ENCODE measurements around the gene SLC35B2. TPM values are rescaled to one million over a fixed set of nuclear protein-coding genes. Genes with fewer than 3 reads are reported as not detected.

SLC35B2 gene, protein sequence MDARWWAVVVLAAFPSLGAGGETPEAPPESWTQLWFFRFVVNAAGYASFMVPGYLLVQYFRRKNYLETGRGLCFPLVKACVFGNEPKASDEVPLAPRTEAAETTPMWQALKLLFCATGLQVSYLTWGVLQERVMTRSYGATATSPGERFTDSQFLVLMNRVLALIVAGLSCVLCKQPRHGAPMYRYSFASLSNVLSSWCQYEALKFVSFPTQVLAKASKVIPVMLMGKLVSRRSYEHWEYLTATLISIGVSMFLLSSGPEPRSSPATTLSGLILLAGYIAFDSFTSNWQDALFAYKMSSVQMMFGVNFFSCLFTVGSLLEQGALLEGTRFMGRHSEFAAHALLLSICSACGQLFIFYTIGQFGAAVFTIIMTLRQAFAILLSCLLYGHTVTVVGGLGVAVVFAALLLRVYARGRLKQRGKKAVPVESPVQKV
- 10 to 100 TPM; 28.4 TPM for total RNA-seq

DNA sequence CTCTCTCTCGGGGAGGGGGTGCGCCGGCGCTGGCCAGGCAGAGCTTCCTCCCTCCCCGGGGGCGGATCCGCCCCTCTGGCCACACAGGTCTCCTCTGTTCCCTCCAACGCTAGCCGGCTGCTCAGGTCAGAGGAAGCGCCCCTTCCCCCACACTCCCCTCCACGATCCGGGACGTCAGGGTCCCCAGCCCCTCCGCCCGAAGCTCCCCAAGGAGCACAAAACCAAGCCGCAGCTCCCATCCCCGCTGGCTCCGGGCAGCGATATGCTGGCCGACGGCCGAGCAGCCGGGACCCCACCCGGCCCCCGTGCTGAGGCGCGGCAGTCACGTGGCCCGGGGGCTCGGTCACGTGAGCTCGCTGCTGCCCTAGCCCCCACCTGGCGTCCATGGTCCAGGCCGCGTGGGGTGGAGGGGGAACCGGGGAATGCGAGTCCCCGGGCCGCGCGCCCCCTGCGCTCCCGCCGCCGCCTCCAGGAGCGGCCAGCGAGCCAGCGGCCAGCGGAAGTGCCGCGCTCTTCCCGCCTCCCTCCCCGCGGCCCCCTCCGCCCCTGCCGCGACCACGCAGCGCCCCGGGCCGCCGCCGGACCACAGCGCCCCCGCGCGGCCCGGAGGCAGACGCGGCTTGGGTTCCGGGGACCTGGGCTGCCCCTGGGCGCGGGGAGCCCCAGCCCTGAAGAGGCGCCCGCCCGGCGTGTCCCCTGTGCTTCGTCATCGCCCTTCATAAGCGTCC, at the start of gene SLC35B2:
SLC35B2 (minus strand) TSS at position 504 of the 728 bp plus-strand sequence; CDS start at position 386, 118 bp downstream.
- H3K36me3 Mint-ChIP-seq, result peaks cover 25% of the 10 kb centered on the region
- peak within 1 kb of the TSS; percentile 91 for H3K4me3 Mint-ChIP-seq
- H3K9me3 Mint-ChIP-seq, result no peaks in the 10 kb centered on the region
- DNase-seq (peak; percentile 85), ATAC-seq (ENCODE audit: low read depth) (peak; percentile 76)
- H3K27ac Mint-ChIP-seq, result peak within 1 kb of the TSS; percentile 92
- POLR2A ChIA-PET, result interaction anchor here (0.5 to 4.3 kb wide), 6 partner anchors 8 to 90 kb away, joined by 3 to 111 read pairs (median 3); partner anchors contain the start of genes HSP90AB1 and NFKBIE
- H3K27me3 Mint-ChIP-seq, result no peaks in the 10 kb centered on the region
- H3K4me1 Mint-ChIP-seq, result peaks cover 46% of the 10 kb centered on the region

GRCh38 chr6:44306710-44307109, 49.4 kb upstream of the SLC35B2 start:
- ATAC-seq (ENCODE audit: low read depth), result no peak
- Mint-ChIP-seq H3K4me3 (no peak overlapping the region), H3K9me3 (no peaks in the 10 kb centered on the region), H3K27ac (no peak overlapping the region), H3K27me3 (no peaks in the 10 kb centered on the region), H3K36me3 (peaks cover 19% of the 10 kb centered on the region), H3K4me1 (peaks cover 8% of the 10 kb centered on the region)
- no peak for DNase-seq
- POLR2A ChIA-PET, result no interaction called here

DNA sequence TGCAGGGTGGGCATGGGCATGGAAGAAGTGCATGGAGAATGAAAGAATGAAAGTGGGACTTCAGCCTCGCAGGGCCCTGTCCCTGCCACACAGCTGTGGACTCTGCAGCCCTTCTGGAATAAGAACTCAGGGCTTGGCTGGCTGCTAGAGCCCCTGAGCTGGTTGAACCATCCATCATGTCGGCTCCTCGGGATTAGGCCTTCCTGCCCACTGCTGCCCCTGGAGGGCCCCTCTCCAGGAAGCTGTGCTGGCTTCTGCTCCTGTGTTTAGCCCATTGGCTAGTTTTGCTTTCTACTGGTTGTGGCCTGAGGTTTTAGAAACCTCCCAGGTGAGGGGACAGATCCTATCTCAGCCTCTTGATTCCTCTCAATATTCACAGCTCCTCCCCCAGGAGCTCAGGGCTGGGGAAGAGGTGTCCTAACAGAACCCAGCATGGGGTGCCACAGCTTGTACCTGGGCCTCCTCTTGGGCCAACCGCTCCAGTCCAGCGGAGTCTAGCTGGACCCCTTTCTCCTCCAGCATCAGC, 47.9 kb upstream of the SLC35B2 start:
- Mint-ChIP-seq H3K27me3 (no peaks in the 10 kb centered on the region), H3K4me1 (peaks cover 6% of the 10 kb centered on the region), H3K9me3 (no peaks in the 10 kb centered on the region), H3K4me3 (no peak overlapping the region), H3K27ac (peak overlapping the region; percentile 38), H3K36me3 (peaks cover 22% of the 10 kb centered on the region)
- POLR2A ChIA-PET, result interaction anchor here (1.8 kb wide), 1 partner anchor 37 kb away, joined by 7 read pairs; no protein-coding TSS in a partner anchor
- DNase-seq, result no peak
- no peak for ATAC-seq (ENCODE audit: low read depth)

DNA sequence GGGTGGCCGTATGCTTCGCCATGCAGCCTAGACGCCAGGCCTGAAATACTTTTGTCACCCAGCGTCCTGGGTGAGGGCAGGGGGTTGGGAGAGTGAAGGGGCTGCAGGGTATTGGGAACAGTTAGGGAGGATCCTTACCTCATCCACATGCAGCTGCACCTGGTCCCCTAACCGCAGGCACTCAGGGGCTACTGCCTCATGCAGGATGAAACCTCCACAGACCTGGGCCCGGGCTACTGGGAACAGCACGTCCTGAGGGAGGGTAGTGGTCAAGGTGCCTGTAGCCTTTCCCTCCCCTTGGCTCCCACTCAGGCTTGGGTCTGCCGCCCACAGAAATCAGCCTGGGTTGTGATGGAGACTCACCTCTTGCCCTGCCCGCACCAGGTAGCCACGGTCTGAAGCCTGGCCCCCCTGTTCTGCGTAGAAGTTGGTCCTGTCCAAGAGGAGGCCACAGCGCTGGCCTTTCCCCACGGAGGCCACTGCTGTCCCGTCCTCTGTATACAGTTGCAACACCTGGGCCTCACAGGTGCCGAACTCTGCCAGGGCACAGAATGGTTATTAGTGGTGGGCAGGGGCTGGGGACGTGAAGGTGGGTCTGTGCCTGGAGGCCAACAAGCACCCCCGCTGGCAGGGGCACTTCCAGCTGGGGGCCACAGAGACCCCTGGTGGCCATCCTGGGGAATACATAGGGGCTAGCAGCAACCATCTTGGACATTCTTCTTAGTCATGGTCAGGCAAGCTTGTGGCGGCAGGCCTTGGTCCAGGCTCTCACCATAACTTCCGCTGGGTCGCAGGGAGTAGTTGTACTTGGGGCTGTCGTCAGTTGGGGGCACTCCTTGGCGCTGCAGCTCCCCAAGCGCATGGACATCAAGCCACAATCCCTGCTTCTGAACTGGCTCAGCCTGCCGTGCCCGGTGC, 47.2 kb upstream of the SLC35B2 start:
- DNase-seq, result peak; percentile 59
- H3K9me3 Mint-ChIP-seq, result no peaks in the 10 kb centered on the region
- peaks cover 6% of the 10 kb centered on the region for H3K4me1 Mint-ChIP-seq
- H3K27ac Mint-ChIP-seq, result no peak overlapping the region
- POLR2A ChIA-PET, result interaction anchor here (1.8 kb wide), 1 partner anchor 36 kb away, joined by 7 read pairs; no protein-coding TSS in a partner anchor
- ATAC-seq (ENCODE audit: low read depth), result peak; percentile 59
- H3K4me3 Mint-ChIP-seq, result no peak overlapping the region
- peaks cover 22% of the 10 kb centered on the region for H3K36me3 Mint-ChIP-seq
- no peaks in the 10 kb centered on the region for H3K27me3 Mint-ChIP-seq

DNA sequence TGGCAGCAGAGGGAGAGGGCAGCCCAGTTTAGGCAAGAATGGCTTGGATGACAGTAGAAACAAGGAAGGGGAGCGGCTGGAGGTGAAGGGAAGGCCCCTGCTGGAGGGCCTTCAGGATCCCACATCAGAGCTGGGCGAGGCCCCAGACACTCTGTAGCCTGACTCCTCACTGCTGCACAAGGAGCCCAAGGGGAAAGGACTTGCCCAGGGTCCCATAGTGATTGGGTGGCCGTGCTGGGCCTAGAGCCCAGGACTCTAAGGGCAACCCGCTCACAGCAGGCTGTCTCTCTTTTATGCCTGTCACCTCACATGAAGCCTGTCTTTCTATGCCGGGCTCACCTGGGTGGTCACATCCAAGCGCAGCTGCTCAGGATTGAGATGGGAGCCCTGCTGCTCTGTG, 46.5 kb upstream of the SLC35B2 start:
- DNase-seq, result no peak
- Mint-ChIP-seq H3K27ac (no peak overlapping the region), H3K27me3 (no peaks in the 10 kb centered on the region), H3K4me1 (peaks cover 6% of the 10 kb centered on the region), H3K36me3 (peaks cover 22% of the 10 kb centered on the region), H3K9me3 (no peaks in the 10 kb centered on the region), H3K4me3 (no peak overlapping the region)
- ATAC-seq (ENCODE audit: low read depth), result no peak
- POLR2A ChIA-PET, result no interaction called here

DNA sequence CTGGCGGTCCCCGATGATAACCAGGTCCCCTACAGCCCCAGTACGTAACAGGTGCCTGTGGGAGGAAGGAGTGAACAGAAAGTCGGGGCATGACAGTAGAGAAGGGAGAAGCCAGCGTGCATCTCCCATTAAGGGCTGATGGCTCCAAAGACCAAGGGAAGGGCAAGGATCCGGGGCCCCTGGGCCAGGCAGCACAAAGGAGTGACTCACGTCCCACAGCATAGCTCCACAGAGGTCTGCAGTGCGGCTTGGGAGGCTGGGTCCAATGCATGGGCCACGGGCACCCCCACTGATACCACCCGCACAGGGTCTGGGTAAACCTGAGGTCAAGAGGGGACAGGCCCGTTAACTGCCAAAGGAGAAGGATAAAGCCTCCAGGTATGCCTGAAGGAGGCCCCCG, 45.5 kb upstream of the SLC35B2 start:
- DNase-seq, result no peak
- H3K36me3 Mint-ChIP-seq, result peaks cover 19% of the 10 kb centered on the region
- H3K4me1 Mint-ChIP-seq, result peaks cover 6% of the 10 kb centered on the region
- H3K27ac Mint-ChIP-seq, result no peak overlapping the region
- peaks cover 6% of the 10 kb centered on the region for H3K27me3 Mint-ChIP-seq
- no peak for ATAC-seq (ENCODE audit: low read depth)
- H3K9me3 Mint-ChIP-seq, result no peaks in the 10 kb centered on the region
- POLR2A ChIA-PET, result no interaction called here
- H3K4me3 Mint-ChIP-seq, result no peak overlapping the region

DNA sequence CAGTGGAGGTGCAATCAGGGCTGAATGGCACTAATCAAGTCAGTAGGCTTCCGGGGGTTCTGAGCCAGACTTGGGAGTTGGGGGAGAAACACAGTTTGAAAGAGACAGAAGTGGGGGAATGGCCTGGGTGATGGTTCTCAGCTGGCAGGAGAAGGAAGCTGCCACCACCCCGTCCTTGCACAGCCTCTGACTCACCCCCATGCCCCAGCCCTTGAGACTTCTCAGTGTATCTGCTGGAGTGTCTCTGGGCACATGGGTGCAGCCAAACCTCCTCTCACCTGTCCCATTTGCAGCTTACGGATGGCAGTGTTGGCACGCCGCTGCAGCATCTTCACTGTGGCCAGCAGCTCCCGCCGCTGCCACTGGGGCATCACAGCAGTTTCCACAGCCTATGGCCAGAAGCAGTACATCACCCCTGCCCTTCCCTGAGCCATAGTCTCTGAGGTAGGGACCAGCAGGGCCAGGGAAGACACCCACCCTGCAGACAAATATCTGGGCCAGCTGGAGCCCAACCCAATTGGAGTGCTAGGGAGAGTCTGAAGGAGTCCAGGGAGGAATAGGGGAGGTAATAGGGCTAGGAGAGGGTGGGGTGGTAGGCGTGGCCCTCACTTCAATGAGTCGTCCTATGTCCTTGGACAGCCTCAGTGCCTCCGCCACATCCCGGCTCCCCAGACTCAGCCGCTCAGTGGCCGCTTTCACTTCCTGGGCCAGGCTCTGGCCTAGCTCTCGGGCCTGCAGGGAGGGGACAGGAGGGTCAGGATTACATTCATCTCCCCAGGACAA, 44.6 kb upstream of the SLC35B2 start:
- POLR2A ChIA-PET, result no interaction called here
- Mint-ChIP-seq H3K27me3 (peaks cover 11% of the 10 kb centered on the region), H3K27ac (no peak overlapping the region), H3K36me3 (peaks cover 19% of the 10 kb centered on the region), H3K4me3 (no peak overlapping the region), H3K9me3 (no peaks in the 10 kb centered on the region), H3K4me1 (peaks cover 8% of the 10 kb centered on the region)
- DNase-seq, result no peak
- no peak for ATAC-seq (ENCODE audit: low read depth)

GRCh38 chr6:44301106-44301505, 43.8 kb upstream of the SLC35B2 start:
- H3K9me3 Mint-ChIP-seq, result no peaks in the 10 kb centered on the region
- H3K4me1 Mint-ChIP-seq, result peaks cover 8% of the 10 kb centered on the region
- no peak overlapping the region for H3K4me3 Mint-ChIP-seq
- ATAC-seq (ENCODE audit: low read depth) (no peak), DNase-seq (no peak)
- no peak overlapping the region for H3K27ac Mint-ChIP-seq
- POLR2A ChIA-PET, result no interaction called here
- peaks cover 19% of the 10 kb centered on the region for H3K36me3 Mint-ChIP-seq
- peaks cover 19% of the 10 kb centered on the region for H3K27me3 Mint-ChIP-seq

- H3K27me3 Mint-ChIP-seq, result peaks cover 24% of the 10 kb centered on the region
- ATAC-seq (ENCODE audit: low read depth) (no peak), DNase-seq (no peak)
- H3K27ac Mint-ChIP-seq, result no peak overlapping the region
- POLR2A ChIA-PET, result no interaction called here
- no peak overlapping the region for H3K4me3 Mint-ChIP-seq
- peaks cover 13% of the 10 kb centered on the region for H3K36me3 Mint-ChIP-seq
- no peaks in the 10 kb centered on the region for H3K9me3 Mint-ChIP-seq
- peaks cover 4% of the 10 kb centered on the region for H3K4me1 Mint-ChIP-seq
These were observed 43.0 kb upstream of the SLC35B2 start for GRCh38 chr6:44300292-44300823.

- no peak for ATAC-seq (ENCODE audit: low read depth)
These were observed 41.5 kb upstream of the SLC35B2 start for GRCh38 chr6:44298864-44299263.

GRCh38 chr6:44298055-44298803, 40.9 kb upstream of the SLC35B2 start:
- H3K27ac Mint-ChIP-seq, result no peak overlapping the region
- H3K9me3 Mint-ChIP-seq, result no peaks in the 10 kb centered on the region
- peaks cover 38% of the 10 kb centered on the region for H3K27me3 Mint-ChIP-seq
- ATAC-seq (ENCODE audit: low read depth), result no peak
- peaks cover 3% of the 10 kb centered on the region for H3K4me1 Mint-ChIP-seq
- peaks cover 10% of the 10 kb centered on the region for H3K36me3 Mint-ChIP-seq
- POLR2A ChIA-PET, result interaction anchor here (0.6 kb wide), 1 partner anchor 31 kb away, joined by 3 read pairs; no protein-coding TSS in a partner anchor
- peak overlapping the region; percentile 57 for H3K4me3 Mint-ChIP-seq
- DNase-seq, result no peak

More at GRCh38 chr6:44298864-44299263, 41.5 kb upstream of the SLC35B2 start:
- Mint-ChIP-seq H3K9me3 (no peaks in the 10 kb centered on the region), H3K27ac (no peak overlapping the region), H3K4me3 (no peak overlapping the region), H3K36me3 (peaks cover 13% of the 10 kb centered on the region), H3K27me3 (peaks cover 33% of the 10 kb centered on the region), H3K4me1 (peaks cover 3% of the 10 kb centered on the region)
- no peak for DNase-seq
- POLR2A ChIA-PET, result no interaction called here

Measured in activated naive CD8-positive, alpha-beta T cell treated with anti-CD3 and anti-CD28 coated beads, Interleukin-2, amount 10 ng/mL, durations not matched to agents 7 days and 5 days (primary cell).